ENCODE results near the gene PPP2CA.

DNA sequence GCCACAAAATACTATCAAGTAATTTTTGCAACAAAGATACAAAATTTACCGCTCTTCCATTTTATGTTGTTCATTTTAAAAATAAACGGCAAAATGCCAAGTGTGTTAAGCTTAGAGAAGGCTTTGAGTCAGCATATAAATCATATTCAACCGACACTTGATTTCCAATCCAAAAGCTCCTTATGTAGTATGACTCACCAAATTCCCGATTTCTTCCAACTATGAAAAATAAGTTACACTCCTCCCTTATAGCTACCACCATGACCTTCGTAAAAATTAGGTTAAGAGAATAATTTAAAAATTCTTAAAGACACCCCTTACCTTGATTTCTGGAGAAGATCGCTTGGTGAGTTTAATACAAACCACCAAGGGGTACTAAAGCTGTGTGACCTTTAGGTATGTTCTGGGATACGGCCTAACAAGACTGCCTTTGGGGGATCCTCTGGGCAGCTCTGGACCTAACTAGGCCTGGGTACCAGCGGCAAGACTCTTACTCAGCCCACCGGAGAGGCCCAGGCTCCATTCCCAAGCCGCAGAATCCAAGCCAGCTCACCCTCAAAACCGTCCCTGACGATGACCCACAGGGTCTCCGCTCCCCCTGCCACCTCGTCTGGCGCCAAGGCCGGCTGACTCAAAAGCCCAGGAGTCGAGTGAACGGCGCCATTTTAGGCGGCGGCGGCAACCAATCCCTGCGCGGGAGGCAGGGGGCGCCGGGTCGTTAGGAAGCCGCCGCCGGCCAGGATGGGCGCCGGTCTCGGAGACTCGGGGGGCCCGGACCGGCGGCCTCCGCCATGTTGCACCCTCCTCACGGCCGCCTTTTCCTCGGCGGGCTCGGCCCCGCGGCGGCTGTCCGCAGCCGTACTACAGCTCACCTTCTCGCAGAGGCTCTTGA is 739 bp downstream of the PPP2CA start:
- TF ChIP-seq, protein P1, sequence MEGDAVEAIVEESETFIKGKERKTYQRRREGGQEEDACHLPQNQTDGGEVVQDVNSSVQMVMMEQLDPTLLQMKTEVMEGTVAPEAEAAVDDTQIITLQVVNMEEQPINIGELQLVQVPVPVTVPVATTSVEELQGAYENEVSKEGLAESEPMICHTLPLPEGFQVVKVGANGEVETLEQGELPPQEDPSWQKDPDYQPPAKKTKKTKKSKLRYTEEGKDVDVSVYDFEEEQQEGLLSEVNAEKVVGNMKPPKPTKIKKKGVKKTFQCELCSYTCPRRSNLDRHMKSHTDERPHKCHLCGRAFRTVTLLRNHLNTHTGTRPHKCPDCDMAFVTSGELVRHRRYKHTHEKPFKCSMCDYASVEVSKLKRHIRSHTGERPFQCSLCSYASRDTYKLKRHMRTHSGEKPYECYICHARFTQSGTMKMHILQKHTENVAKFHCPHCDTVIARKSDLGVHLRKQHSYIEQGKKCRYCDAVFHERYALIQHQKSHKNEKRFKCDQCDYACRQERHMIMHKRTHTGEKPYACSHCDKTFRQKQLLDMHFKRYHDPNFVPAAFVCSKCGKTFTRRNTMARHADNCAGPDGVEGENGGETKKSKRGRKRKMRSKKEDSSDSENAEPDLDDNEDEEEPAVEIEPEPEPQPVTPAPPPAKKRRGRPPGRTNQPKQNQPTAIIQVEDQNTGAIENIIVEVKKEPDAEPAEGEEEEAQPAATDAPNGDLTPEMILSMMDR (IDR thresholded peaks at IDR 0.05; ENCODE audit: low read depth, low read length) = no peak
- TF ChIP-seq POLR2A (IDR thresholded peaks at IDR 0.05; ENCODE audit: extremely low read depth, insufficient read length) = no peak
